Stimulated activated CD4-positive, alpha-beta T cell treated with anti-CD3 and anti-CD28 coated beads, Interleukin-1b, Interleukin-23, amount 100 ng/mL, for 24 hours (primary cell): ENCODE data around the gene KTI12.
"Not testable (repeated sequence)": the region's sequence is repeated elsewhere in the genome, so short reads cannot be mapped to it uniquely, and the experiment has no call there.

Experiments
- DNase-seq, 4 experiments: peaks; one replicate each; pipeline ENCODE4 v3.0.0-alpha.2; 2020; ENCODE audit warnings: low read depth in 4 of 4, low spot score in 1 of 4

Gene KTI12

DNA sequence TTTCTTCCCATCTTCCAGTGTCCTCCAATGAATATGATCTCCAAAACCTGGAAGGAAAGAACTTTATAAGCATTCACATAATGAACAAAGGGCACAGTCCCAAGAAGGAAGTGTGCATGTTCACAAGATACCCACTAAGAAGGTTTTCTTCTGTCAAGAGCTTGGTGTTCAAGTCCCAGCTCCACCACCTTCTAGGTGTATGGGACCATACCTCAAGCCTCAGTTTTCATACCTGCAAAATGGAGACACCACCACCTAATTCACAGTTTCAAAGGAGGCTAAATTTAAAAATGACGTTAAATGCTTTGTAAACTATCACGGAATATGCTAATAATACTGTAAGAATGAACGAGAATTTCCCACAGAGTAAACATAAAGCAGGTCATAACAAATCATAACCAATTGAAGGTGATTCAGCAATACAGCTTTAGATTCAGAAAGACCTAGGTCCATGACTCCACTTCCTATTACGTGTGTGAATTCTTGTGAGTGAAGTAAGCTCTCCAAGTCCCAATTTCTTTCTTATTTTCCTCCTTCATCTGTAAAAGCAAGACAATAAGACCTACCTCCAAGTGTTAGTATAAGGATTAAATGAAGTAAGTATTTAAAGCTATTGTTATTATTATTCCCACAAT, 8.1 kb upstream of the KTI12 start:
- DNase-seq = no peak

GRCh38 chr1:52037909-52038308, 4.3 kb upstream of the KTI12 start:
- no peak for DNase-seq

- DNase-seq = no peak
These were observed 3.8 kb upstream of the KTI12 start for GRCh38 chr1:52037402-52037814.

DNA sequence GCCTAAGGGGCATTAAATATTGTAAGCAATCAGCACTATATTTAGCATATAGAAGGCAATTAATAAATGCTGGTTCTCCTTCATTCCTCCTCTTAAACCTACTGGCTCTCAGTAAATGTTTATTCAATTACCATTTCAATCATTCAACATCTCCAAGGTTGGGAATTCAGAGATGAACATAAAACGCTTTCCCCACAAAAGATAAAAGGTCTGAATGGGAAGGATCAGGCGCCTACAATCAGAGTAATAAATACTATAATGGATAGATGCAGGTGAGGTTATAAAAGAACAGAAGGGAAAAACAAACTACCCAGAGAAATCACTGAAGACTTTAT, 407 bp upstream of the KTI12 start:
- no peak for DNase-seq

- no peak for DNase-seq
These were observed 852 bp downstream of the KTI12 start for GRCh38 chr1:52032785-52033131.

DNA sequence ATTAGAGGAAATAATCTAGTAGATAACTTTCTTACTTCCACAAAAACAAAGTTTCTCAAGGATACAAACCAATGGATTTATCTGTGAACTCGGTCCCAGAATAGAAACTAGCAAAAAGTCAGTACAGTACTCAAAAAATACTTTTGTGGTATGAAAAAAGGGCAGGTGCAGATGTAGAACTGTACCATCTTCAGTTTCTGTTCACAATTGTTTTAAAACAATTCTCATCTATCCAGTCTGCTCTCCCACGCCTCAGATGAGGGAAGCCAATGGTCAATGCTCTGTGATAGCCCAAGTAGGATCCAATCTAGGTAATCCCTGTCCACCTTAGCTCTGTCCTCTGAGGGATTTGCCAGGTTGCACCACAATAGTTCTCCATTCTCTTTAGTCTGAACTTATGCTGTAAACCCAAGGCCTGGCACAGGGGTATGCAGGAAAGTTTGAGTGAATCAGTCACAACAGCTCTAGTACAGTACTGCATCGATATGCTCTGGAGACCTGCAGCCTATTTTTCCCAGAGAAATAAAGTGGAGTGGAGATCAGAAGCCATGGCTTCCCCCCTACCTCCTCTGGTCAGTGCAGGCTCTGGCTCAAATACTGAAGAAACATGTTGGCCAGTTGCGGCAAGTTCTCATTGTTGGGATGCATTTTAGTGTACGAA, 1.4 kb downstream of the KTI12 start:
- no peak for DNase-seq

- DNase-seq = not testable (repeated sequence)
These were observed 4.8 kb downstream of the KTI12 start for GRCh38 chr1:52028839-52029238.

- DNase-seq = no peak
These were observed 5.3 kb downstream of the KTI12 start for GRCh38 chr1:52028328-52028727.

GRCh38 chr1:52026278-52026677, 7.3 kb downstream of the KTI12 start:
- DNase-seq = no peak

DNA sequence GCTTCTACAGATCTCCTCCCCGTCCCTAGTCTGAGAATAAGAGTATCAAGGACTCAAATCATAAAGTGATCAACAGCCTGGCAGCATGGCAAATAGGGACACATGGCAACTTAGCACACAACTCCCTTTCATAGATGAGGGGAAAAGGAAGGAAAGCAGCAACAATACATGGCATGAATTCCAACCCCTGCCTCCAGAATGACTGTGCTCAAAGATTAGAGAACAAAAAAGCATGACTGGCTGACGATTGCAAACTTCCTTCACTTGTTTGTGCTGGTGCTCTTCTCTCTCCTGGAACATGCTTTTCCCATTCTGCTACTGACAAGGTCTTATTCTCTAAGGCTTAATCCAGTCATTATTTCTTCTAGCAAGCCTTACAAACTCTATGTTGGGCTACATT, 11.5 kb downstream of the KTI12 start:
- no peak for DNase-seq

- no peak for DNase-seq
These were observed 25.4 kb downstream of the KTI12 start for GRCh38 chr1:52008071-52008809.

GRCh38 chr1:52007215-52008002, 26.2 kb downstream of the KTI12 start:
- no peak for DNase-seq

GRCh38 chr1:52006081-52006553, 27.5 kb downstream of the KTI12 start:
- DNase-seq = not testable (repeated sequence)

DNA sequence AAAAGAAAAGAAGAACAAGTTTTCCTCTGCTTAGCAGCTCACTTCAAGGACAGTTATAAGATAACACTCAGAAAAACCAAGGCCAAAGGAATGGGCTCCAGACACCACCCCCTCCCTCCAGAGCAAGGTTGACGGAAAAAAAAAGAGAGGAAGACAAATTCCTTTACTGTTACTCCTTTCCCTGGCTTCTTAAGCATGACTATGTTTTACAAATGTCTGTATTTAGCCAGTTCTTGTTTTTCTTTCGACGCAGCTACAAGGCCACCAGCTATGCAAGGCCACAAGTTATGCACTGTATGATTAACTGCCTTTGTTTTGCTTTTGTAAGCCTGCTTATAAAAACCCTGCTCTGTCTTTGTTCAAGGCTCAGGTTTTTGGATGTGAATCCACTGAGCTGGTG, 28.1 kb downstream of the KTI12 start:
- DNase-seq = not testable (repeated sequence)

- no peak for DNase-seq
These were observed 29.7 kb downstream of the KTI12 start for GRCh38 chr1:52003877-52004276.

- peak in 3 of 4 experiments; percentile 21 to 47 (median 47) for DNase-seq
These were observed 31.3 kb downstream of the KTI12 start for GRCh38 chr1:52002038-52002917.

- no peak for DNase-seq
These were observed 34.9 kb downstream of the KTI12 start for GRCh38 chr1:51998701-51999100.

DNA sequence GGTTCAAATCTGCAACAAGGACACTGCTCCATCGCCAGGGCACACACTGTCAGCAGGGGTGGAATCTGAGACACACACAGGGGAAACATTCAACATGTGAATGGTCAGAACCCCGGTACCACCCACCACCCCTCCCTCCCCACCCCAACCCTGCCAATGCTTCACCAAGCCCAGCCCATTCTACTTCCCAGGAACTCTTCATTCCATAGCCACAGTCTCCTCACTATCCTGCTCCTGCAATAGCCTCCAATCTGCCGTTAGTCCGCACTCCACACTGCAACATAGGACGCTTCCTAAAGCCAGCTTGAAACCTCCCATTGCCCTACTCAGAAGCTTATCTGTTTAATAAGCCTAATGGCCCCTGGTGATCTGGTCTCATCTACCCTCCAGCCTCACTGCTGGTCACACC, 35.6 kb downstream of the KTI12 start:
- no peak for DNase-seq

DNA sequence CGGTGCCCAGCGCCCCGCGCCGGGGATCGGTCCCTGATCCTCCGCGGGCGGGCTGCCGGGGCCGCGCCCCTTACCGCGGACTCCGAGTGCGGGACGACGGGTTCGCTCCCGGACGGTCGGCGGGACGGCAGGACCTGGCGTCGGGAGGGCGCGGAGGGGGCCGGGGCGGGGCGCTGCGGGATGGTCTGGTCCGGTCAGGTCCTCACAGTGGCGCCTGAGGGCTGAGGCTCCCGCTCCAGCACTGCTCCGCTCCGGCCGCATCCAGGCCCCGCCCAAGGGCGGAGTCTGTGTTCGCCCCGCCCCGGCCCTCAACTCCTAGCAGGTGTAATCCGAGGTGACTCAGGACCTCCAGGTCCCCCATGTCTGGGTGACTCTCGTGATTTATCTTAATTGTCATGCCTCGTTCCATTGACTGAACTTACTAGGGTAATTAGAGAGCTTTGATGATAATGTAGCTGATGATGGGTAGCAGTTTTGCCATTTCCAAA, 43.1 kb downstream of the KTI12 start, which contains the start of gene RAB3B:
Gene RAB3B (minus strand): TSS at position 223 of the 488 bp plus-strand sequence. CDS start 13,583 bp downstream, outside the sequence.
- peak; percentile 37 to 78 (median 73) for DNase-seq
